Thymus (tissue), 14 donors: ENCODE data around the gene SHROOM2. TPM values are rescaled to one million over a fixed set of nuclear protein-coding genes. Genes with fewer than 3 reads are reported as not detected.
A peak's percentile ranks its signal among the peaks of the same experiment; 100 is the strongest.

Experiments
- DNase-seq, 9 donors: peaks; one replicate each; pipeline ENCODE4 v3.0.0-alpha.2; 2013; ENCODE audit warnings: low spot score in 9 of 9, low read depth in 6 of 9, missing footprints in 1 of 9
- H3K27ac ChIP-seq, 2 donors: one replicate each; pipeline ENCODE4 v1.5.1; 2013; ENCODE audit warnings: control low read depth in 1 of 2, low read depth in 1 of 2, low read length in 1 of 2, mild to moderate bottlenecking in 1 of 2, moderate library complexity in 1 of 2
- H3K27me3 ChIP-seq, 2 donors: one replicate each; pipeline ENCODE4 v1.5.1; 2013; ENCODE audit warnings: low read length in 1 of 2; ENCODE audit not compliant: control insufficient read depth in 2 of 2, insufficient read depth in 1 of 2
- H3K36me3 ChIP-seq, 2 donors: one replicate each; pipeline ENCODE4 v1.5.1; 2013; ENCODE audit warnings: low read length in 1 of 2, mild to moderate bottlenecking in 1 of 2, moderate library complexity in 1 of 2; ENCODE audit not compliant: control insufficient read depth in 2 of 2, insufficient read depth in 2 of 2
- H3K4me1 ChIP-seq, 2 donors: one replicate each; pipeline ENCODE4 v1.5.1; 2013; ENCODE audit warnings: low read length in 2 of 2; ENCODE audit not compliant: control insufficient read depth in 2 of 2, insufficient read depth in 2 of 2
- H3K4me3 ChIP-seq, 2 donors: one replicate each; pipeline ENCODE4 v1.5.1; 2013; ENCODE audit warnings: low read length in 2 of 2, control low read depth in 1 of 2, mild to moderate bottlenecking in 1 of 2
- H3K9me3 ChIP-seq, 2 donors: one replicate each; pipeline ENCODE4 v1.5.1; 2013; ENCODE audit warnings: low read length in 1 of 2, mild to moderate bottlenecking in 1 of 2; ENCODE audit not compliant: control insufficient read depth in 2 of 2, insufficient read depth in 1 of 2
- WGBS: extraction: QIAGEN DNeasy Blood & Tissue Kit; methylation state at CpG from one replicate; pipeline ENCODE4 v1.1.7; 2013; 5-methylcytosine and 5-hydroxymethylcytosine counted together
- long read RNA-seq, 10 donors: transcript quantifications; one replicate each; lab custom pipeline, GENCODE V29; 2026
- polyA plus RNA-seq: library from polyadenylated mRNA; stranded (reverse); fragments of 200-250 nt; gene quantifications from one replicate; pipeline ENCODE4 v1.2.3, GENCODE V29; 2013
- total RNA-seq: library from RNA; stranded (reverse); fragments of 120-200 nt; gene quantifications from one replicate; pipeline ENCODE4 v1.2.4, GENCODE V29; 2013
- donor health status: healthy.

SHROOM2 gene, protein sequence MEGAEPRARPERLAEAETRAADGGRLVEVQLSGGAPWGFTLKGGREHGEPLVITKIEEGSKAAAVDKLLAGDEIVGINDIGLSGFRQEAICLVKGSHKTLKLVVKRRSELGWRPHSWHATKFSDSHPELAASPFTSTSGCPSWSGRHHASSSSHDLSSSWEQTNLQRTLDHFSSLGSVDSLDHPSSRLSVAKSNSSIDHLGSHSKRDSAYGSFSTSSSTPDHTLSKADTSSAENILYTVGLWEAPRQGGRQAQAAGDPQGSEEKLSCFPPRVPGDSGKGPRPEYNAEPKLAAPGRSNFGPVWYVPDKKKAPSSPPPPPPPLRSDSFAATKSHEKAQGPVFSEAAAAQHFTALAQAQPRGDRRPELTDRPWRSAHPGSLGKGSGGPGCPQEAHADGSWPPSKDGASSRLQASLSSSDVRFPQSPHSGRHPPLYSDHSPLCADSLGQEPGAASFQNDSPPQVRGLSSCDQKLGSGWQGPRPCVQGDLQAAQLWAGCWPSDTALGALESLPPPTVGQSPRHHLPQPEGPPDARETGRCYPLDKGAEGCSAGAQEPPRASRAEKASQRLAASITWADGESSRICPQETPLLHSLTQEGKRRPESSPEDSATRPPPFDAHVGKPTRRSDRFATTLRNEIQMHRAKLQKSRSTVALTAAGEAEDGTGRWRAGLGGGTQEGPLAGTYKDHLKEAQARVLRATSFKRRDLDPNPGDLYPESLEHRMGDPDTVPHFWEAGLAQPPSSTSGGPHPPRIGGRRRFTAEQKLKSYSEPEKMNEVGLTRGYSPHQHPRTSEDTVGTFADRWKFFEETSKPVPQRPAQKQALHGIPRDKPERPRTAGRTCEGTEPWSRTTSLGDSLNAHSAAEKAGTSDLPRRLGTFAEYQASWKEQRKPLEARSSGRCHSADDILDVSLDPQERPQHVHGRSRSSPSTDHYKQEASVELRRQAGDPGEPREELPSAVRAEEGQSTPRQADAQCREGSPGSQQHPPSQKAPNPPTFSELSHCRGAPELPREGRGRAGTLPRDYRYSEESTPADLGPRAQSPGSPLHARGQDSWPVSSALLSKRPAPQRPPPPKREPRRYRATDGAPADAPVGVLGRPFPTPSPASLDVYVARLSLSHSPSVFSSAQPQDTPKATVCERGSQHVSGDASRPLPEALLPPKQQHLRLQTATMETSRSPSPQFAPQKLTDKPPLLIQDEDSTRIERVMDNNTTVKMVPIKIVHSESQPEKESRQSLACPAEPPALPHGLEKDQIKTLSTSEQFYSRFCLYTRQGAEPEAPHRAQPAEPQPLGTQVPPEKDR (N-terminal part only)
- 2.3 TPM for total RNA-seq
- polyA plus RNA-seq = 4.6 TPM
- long read RNA-seq, donor 1 = 0 reads
- long read RNA-seq, donor 2 = 0 reads
- long read RNA-seq, donor 3 = 0 reads
- long read RNA-seq, donor 4 = 0 reads
- long read RNA-seq, donor 5 = 0 reads
- long read RNA-seq, donor 6 = 0 reads
- long read RNA-seq, donor 7 = 0 reads
- long read RNA-seq, donor 8 = 0 reads
- long read RNA-seq, donor 9 = 0 reads
- long read RNA-seq, donor 10, partial matches to known transcripts = 0 of 1 reads
- long read RNA-seq, donor 10, other reads (novel, unspliced or antisense) = 0 of 1 reads

DNA sequence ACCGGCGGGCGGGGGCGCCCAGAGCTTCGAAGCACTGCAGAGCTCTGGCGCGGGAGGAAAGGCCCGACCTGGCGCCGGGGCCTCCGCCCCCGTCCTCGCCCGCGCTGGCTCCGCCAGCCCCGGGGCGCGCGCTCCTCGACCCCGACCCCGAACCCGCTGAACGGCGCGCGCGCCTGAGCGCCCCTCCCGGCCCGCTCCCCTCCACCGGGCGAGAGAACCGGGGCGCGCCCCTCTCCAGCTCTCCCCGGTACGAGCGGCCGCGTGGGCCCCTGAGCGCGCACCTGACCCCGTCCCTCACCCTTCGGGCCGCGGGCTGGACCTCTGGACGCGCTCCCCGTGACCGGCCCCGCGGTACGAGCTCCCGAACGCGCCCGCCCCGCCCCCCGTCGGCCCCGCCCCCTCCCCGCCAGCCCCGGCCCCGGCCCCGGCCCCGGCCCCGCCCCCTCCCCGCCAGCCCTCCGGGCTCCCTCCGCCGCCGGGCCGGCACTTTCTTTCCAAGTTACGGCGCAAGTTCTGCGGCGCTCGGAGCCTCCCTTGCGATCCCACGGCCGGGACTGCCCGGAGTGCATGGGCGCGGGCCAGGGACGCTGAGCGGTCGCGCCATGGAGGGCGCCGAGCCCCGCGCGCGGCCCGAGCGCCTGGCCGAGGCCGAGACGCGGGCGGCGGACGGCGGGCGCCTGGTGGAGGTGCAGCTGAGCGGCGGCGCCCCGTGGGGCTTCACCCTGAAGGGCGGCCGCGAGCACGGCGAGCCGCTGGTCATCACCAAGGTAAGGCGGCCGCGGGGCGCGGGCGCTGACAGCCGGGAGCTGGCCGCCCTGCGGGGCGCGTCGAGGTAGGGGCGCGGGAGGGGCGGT lies at the start of gene SHROOM2:
SHROOM2 (plus strand) TSS at position 486 of the 854 bp plus-strand sequence; CDS start at position 603, 117 bp downstream.
- under 1% methylated on average over 126 of the region's 132 CpGs for WGBS
- Histone ChIP-seq H3K4me1 (no peaks in the 10 kb centered on the region), H3K4me3 (peak within 1 kb of the TSS in 1 of 2 donors; percentile 39), H3K27me3 (peaks cover 17 to 61% of the 10 kb centered on the region in 2 donors), H3K9me3 (no peaks in the 10 kb centered on the region), H3K36me3 (no peaks in the 10 kb centered on the region), H3K27ac (no peak within 1 kb of the TSS)
- DNase-seq = no peak

DNA sequence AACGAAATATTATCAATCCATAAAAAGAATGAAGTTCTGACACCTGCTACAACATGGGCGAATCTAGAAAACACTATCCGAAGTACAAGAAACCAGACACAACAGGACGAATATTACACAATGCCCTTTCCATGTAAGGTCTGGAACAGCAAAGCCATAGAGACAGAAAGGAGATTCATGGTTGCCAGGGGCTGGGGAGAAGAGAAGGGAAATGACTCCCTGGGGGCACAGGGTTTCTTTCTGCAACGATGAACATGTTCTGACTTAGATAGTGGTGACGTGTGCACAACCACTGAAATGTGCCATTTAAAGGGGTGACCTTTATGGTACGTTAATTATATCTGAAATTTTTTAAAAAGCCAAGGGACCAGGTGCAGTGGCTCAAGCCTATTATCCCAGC lies 48.9 kb upstream of the SHROOM2 start:
- H3K27ac ChIP-seq = no peak overlapping the region
- no peak overlapping the region for H3K4me3 ChIP-seq
- H3K27me3 ChIP-seq = no peaks in the 10 kb centered on the region
- DNase-seq = no peak
- no peaks in the 10 kb centered on the region for H3K36me3 ChIP-seq
- H3K4me1 ChIP-seq = no peaks in the 10 kb centered on the region
- 93% methylated on average over 7 of the region's 7 CpGs for WGBS
- no peaks in the 10 kb centered on the region for H3K9me3 ChIP-seq

DNA sequence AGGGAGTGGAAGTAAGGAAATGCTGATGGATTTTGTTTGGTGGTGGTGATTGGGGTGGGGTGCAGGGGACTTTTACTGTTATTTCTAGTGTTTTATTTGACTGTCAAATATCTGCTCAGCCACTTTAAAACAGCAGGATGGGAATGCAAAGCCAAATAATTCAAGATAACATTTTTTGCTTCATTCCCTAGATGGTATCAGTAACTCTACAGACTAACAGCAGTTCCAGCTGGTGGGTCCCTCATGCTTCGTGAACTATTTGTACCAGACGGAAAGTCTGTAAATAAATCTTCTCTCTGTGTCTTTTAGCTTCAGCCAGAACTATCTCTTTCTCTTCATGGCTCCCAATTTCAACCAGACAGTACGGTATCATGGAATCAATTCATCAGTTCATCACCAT lies 48.1 kb upstream of the SHROOM2 start:
- no peaks in the 10 kb centered on the region for H3K4me1 ChIP-seq
- H3K36me3 ChIP-seq = no peaks in the 10 kb centered on the region
- H3K27ac ChIP-seq = no peak overlapping the region
- no peak for DNase-seq
- 71% methylated on average over 3 of the region's 3 CpGs for WGBS
- H3K27me3 ChIP-seq = no peaks in the 10 kb centered on the region
- no peak overlapping the region for H3K4me3 ChIP-seq
- H3K9me3 ChIP-seq = no peaks in the 10 kb centered on the region

GRCh38 chrX:9739130-9739529 lies 47.1 kb upstream of the SHROOM2 start:
- 84% methylated on average over 5 of the region's 5 CpGs for WGBS
- DNase-seq = no peak
- Histone ChIP-seq H3K9me3 (no peaks in the 10 kb centered on the region), H3K27me3 (no peaks in the 10 kb centered on the region), H3K4me3 (no peak overlapping the region), H3K4me1 (no peaks in the 10 kb centered on the region), H3K36me3 (no peaks in the 10 kb centered on the region), H3K27ac (no peak overlapping the region)

GRCh38 chrX:9745417-9746115 lies 40.7 kb upstream of the SHROOM2 start:
- Histone ChIP-seq H3K27me3 (peaks cover 0 to 2% of the 10 kb centered on the region in 2 donors), H3K27ac (no peak overlapping the region), H3K9me3 (peaks cover 0 to 13% of the 10 kb centered on the region in 2 donors), H3K4me3 (no peak overlapping the region), H3K4me1 (no peaks in the 10 kb centered on the region), H3K36me3 (no peaks in the 10 kb centered on the region)
- WGBS = 49% methylated on average over 11 of the region's 11 CpGs
- DNase-seq = no peak

GRCh38 chrX:9746148-9746888 lies 39.9 kb upstream of the SHROOM2 start:
- Histone ChIP-seq H3K36me3 (no peaks in the 10 kb centered on the region), H3K4me1 (no peaks in the 10 kb centered on the region), H3K9me3 (peaks cover 0 to 13% of the 10 kb centered on the region in 2 donors), H3K27me3 (peaks cover 0 to 2% of the 10 kb centered on the region in 2 donors), H3K4me3 (no peak overlapping the region), H3K27ac (no peak overlapping the region)
- DNase-seq = no peak
- 36% methylated on average over 3 of the region's 3 CpGs for WGBS

GRCh38 chrX:9747644-9748043 lies 38.6 kb upstream of the SHROOM2 start:
- no peak for DNase-seq
- WGBS = 95% methylated on average over 4 of the region's 4 CpGs
- Histone ChIP-seq H3K4me3 (no peak overlapping the region), H3K4me1 (no peaks in the 10 kb centered on the region), H3K27ac (no peak overlapping the region), H3K27me3 (peaks cover 0 to 2% of the 10 kb centered on the region in 2 donors), H3K9me3 (peaks cover 0 to 13% of the 10 kb centered on the region in 2 donors), H3K36me3 (no peaks in the 10 kb centered on the region)
